ENCODE data around the gene UBL5. TPM values are rescaled to one million over a fixed set of nuclear protein-coding genes. Genes with fewer than 3 reads are reported as not detected.
"Not testable (repeated sequence)": the region's sequence is repeated elsewhere in the genome, so short reads cannot be mapped to it uniquely, and the experiment has no call there.

The UBL5 gene
- polyA plus RNA-seq, 1 donor from 2014 or later: 1,364 TPM

- Histone ChIP-seq H3K9ac (ENCODE audit: low read length) (no peak overlapping the region), H3F3A (ENCODE audit: insufficient read depth, low read length, poor library complexity, severe bottlenecking) (no peaks in the 10 kb centered on the region), H3K27me3 (ENCODE audit: insufficient read depth, low read depth, low read length) (no peaks in the 10 kb centered on the region), H4K20me1 (ENCODE audit: insufficient read depth) (no peaks in the 10 kb centered on the region), H2AFZ (ENCODE audit: low read depth, low read length) (no peak overlapping the region), H3K9me2 (ENCODE audit: insufficient read depth, low read length) (no peaks in the 10 kb centered on the region), H3K4me3 (ENCODE audit: low read length) (no peak overlapping the region), H3K9me3 (ENCODE audit: low read length) (no peaks in the 10 kb centered on the region), H3K79me2 (replicated peaks; ENCODE audit: insufficient read depth, low read length) (no peaks in the 10 kb centered on the region), H3K27ac (ENCODE audit: low read length) (no peak overlapping the region), H3K4me2 (ENCODE audit: low read length) (no peak overlapping the region), H3K36me3 (ENCODE audit: insufficient read depth, low read length) (no peaks in the 10 kb centered on the region)
- no peak for TF ChIP-seq POLR2AphosphoS5 (IDR thresholded peaks at IDR 0.05)
- TF ChIP-seq TAF1 (IDR thresholded peaks at IDR 0.05; ENCODE audit: low read depth): no peak
- TF ChIP-seq, protein P1, sequence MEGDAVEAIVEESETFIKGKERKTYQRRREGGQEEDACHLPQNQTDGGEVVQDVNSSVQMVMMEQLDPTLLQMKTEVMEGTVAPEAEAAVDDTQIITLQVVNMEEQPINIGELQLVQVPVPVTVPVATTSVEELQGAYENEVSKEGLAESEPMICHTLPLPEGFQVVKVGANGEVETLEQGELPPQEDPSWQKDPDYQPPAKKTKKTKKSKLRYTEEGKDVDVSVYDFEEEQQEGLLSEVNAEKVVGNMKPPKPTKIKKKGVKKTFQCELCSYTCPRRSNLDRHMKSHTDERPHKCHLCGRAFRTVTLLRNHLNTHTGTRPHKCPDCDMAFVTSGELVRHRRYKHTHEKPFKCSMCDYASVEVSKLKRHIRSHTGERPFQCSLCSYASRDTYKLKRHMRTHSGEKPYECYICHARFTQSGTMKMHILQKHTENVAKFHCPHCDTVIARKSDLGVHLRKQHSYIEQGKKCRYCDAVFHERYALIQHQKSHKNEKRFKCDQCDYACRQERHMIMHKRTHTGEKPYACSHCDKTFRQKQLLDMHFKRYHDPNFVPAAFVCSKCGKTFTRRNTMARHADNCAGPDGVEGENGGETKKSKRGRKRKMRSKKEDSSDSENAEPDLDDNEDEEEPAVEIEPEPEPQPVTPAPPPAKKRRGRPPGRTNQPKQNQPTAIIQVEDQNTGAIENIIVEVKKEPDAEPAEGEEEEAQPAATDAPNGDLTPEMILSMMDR (IDR thresholded peaks at IDR 0.05; ENCODE audit: poor library complexity, severe bottlenecking): no peak
- TF ChIP-seq, protein P2, sequence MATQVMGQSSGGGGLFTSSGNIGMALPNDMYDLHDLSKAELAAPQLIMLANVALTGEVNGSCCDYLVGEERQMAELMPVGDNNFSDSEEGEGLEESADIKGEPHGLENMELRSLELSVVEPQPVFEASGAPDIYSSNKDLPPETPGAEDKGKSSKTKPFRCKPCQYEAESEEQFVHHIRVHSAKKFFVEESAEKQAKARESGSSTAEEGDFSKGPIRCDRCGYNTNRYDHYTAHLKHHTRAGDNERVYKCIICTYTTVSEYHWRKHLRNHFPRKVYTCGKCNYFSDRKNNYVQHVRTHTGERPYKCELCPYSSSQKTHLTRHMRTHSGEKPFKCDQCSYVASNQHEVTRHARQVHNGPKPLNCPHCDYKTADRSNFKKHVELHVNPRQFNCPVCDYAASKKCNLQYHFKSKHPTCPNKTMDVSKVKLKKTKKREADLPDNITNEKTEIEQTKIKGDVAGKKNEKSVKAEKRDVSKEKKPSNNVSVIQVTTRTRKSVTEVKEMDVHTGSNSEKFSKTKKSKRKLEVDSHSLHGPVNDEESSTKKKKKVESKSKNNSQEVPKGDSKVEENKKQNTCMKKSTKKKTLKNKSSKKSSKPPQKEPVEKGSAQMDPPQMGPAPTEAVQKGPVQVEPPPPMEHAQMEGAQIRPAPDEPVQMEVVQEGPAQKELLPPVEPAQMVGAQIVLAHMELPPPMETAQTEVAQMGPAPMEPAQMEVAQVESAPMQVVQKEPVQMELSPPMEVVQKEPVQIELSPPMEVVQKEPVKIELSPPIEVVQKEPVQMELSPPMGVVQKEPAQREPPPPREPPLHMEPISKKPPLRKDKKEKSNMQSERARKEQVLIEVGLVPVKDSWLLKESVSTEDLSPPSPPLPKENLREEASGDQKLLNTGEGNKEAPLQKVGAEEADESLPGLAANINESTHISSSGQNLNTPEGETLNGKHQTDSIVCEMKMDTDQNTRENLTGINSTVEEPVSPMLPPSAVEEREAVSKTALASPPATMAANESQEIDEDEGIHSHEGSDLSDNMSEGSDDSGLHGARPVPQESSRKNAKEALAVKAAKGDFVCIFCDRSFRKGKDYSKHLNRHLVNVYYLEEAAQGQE (IDR thresholded peaks at IDR 0.05; ENCODE audit: borderline replicate concordance): no peak
- TF ChIP-seq RAD21 (conservative IDR thresholded peaks at IDR 0.05): no peak
- TF ChIP-seq SMC3 (conservative IDR thresholded peaks at IDR 0.05; ENCODE audit: poor library complexity): no peak
- no peak for TF ChIP-seq EP300 (conservative IDR thresholded peaks at IDR 0.05; ENCODE audit: poor library complexity, severe bottlenecking)
- TF ChIP-seq MXI1 (conservative IDR thresholded peaks at IDR 0.05; ENCODE audit: poor library complexity, severe bottlenecking): no peak
- no peak for TF ChIP-seq EZH2 (IDR thresholded peaks at IDR 0.05; ENCODE audit: borderline replicate concordance, insufficient read depth, low read length, poor library complexity, severe bottlenecking)
Measured at GRCh38 chr19:9786819-9787218, 40.9 kb upstream of the UBL5 start.

GRCh38 chr19:9788604-9789003 is 39.1 kb upstream of the UBL5 start:
- not testable (repeated sequence) for H2AFZ ChIP-seq (ENCODE audit: low read depth, low read length); H3K27ac ChIP-seq (ENCODE audit: low read length); H3K9me2 ChIP-seq (ENCODE audit: insufficient read depth, low read length); H3K27me3 ChIP-seq (ENCODE audit: insufficient read depth, low read depth, low read length); H3K9me3 ChIP-seq (ENCODE audit: low read length); H3K9ac ChIP-seq (ENCODE audit: low read length); H3K79me2 ChIP-seq (replicated peaks; ENCODE audit: insufficient read depth, low read length); H3F3A ChIP-seq (ENCODE audit: insufficient read depth, low read length, poor library complexity, severe bottlenecking); H3K4me3 ChIP-seq (ENCODE audit: low read length); H3K4me2 ChIP-seq (ENCODE audit: low read length); H3K36me3 ChIP-seq (ENCODE audit: insufficient read depth, low read length); H4K20me1 ChIP-seq (ENCODE audit: insufficient read depth)

- H3K79me2 ChIP-seq (replicated peaks; ENCODE audit: insufficient read depth, low read length): no peaks in the 10 kb centered on the region
- H3K9me2 ChIP-seq (ENCODE audit: insufficient read depth, low read length): no peaks in the 10 kb centered on the region
- no peaks in the 10 kb centered on the region for H4K20me1 ChIP-seq (ENCODE audit: insufficient read depth)
- no peaks in the 10 kb centered on the region for H3K27me3 ChIP-seq (ENCODE audit: insufficient read depth, low read depth, low read length)
- TF ChIP-seq SMC3 (conservative IDR thresholded peaks at IDR 0.05; ENCODE audit: poor library complexity) (no peak), EZH2 (IDR thresholded peaks at IDR 0.05; ENCODE audit: borderline replicate concordance, insufficient read depth, low read length, poor library complexity, severe bottlenecking) (no peak), MXI1 (conservative IDR thresholded peaks at IDR 0.05; ENCODE audit: poor library complexity, severe bottlenecking) (no peak), TAF1 (IDR thresholded peaks at IDR 0.05; ENCODE audit: low read depth) (no peak), RAD21 (conservative IDR thresholded peaks at IDR 0.05) (no peak), POLR2AphosphoS5 (IDR thresholded peaks at IDR 0.05) (no peak)
- TF ChIP-seq, protein P2 (IDR thresholded peaks at IDR 0.05; ENCODE audit: borderline replicate concordance): no peak
- TF ChIP-seq, protein P1 (IDR thresholded peaks at IDR 0.05; ENCODE audit: poor library complexity, severe bottlenecking): no peak
- H3K36me3 ChIP-seq (ENCODE audit: insufficient read depth, low read length): no peaks in the 10 kb centered on the region
- H3K27ac ChIP-seq (ENCODE audit: low read length): no peak overlapping the region
- no peak overlapping the region for H3K4me3 ChIP-seq (ENCODE audit: low read length)
- H3K9ac ChIP-seq (ENCODE audit: low read length): no peak overlapping the region
- no peak overlapping the region for H3K4me2 ChIP-seq (ENCODE audit: low read length)
- H3K9me3 ChIP-seq (ENCODE audit: low read length): no peaks in the 10 kb centered on the region
- H3F3A ChIP-seq (ENCODE audit: insufficient read depth, low read length, poor library complexity, severe bottlenecking): no peaks in the 10 kb centered on the region
- no peak overlapping the region for H2AFZ ChIP-seq (ENCODE audit: low read depth, low read length)
Measured at GRCh38 chr19:9789066-9789465, 38.7 kb upstream of the UBL5 start.
